Mesenchymal stem cell (in vitro differentiated cells and primary cell): Measurements from ENCODE around the gene AKR1C4.
A peak's percentile ranks its signal among the peaks of the same experiment; 100 is the strongest.
"Not testable (repeated sequence)": the region's sequence is repeated elsewhere in the genome, so short reads cannot be mapped to it uniquely, and the experiment has no call there.

Source experiments
- DNase-seq: peaks from one replicate; pipeline ENCODE4 v3.0.0-alpha.2; 2013
- H2AFZ ChIP-seq: one replicate; pipeline ENCODE4 v1.6.1; 2013; ENCODE audit warnings: low read depth, mild to moderate bottlenecking, control low read depth, inconsistent platforms, low read length, moderate library complexity
- H2AK5ac ChIP-seq: 2 replicates; pipeline ENCODE4 v1.6.1; 2013; ENCODE audit warnings: low read length, moderate library complexity, mild to moderate bottlenecking, inconsistent platforms; ENCODE audit not compliant: severe bottlenecking
- H2BK120ac ChIP-seq: one replicate; pipeline ENCODE4 v1.6.1; 2013; ENCODE audit warnings: low read depth, mild to moderate bottlenecking, inconsistent platforms, low read length, moderate library complexity
- H2BK12ac ChIP-seq, 2 experiments: one replicate each; pipeline ENCODE4 v1.6.1; 2013; ENCODE audit warnings: inconsistent platforms in 2 of 2, low read length in 2 of 2, mild to moderate bottlenecking in 2 of 2, moderate library complexity in 2 of 2, control low read depth in 1 of 2
- H2BK15ac ChIP-seq: one replicate; pipeline ENCODE4 v1.6.1; 2013; ENCODE audit warnings: mild to moderate bottlenecking, low read depth, inconsistent platforms; ENCODE audit not compliant: poor library complexity, severe bottlenecking
- H2BK5ac ChIP-seq: 2 replicates; pipeline ENCODE4 v1.6.1; 2013; ENCODE audit warnings: low read depth, mild to moderate bottlenecking, low read length, control low read depth, inconsistent platforms; ENCODE audit not compliant: poor library complexity, severe bottlenecking
- H3K14ac ChIP-seq, 2 experiments: one replicate each; pipeline ENCODE4 v1.6.1; 2013; ENCODE audit warnings: inconsistent platforms in 2 of 2, low read length in 2 of 2, control low read depth in 1 of 2, mild to moderate bottlenecking in 1 of 2, moderate library complexity in 1 of 2
- H3K18ac ChIP-seq, 2 experiments: one replicate each; pipeline ENCODE4 v1.6.1; 2013; ENCODE audit warnings: inconsistent platforms in 2 of 2, low read length in 2 of 2, control low read depth in 1 of 2, low read depth in 1 of 2, mild to moderate bottlenecking in 1 of 2
- H3K23ac ChIP-seq, 2 experiments: one replicate each; pipeline ENCODE4 v1.6.1; 2013; ENCODE audit warnings: inconsistent platforms in 2 of 2, low read length in 2 of 2, mild to moderate bottlenecking in 2 of 2, moderate library complexity in 2 of 2, control low read depth in 1 of 2
- H3K27ac ChIP-seq: 2 replicates; pipeline ENCODE4 v1.5.1; 2013; ENCODE audit warnings: mild to moderate bottlenecking, moderate library complexity, low read length, control low read depth, inconsistent platforms; ENCODE audit not compliant: poor library complexity, severe bottlenecking
- H3K27me3 ChIP-seq, 2 experiments: 2 replicates each; pipeline versions ENCODE4 v1.6.1 to v1.7.0; 2013; ENCODE audit warnings: low read length in 2 of 2, mild to moderate bottlenecking in 2 of 2, moderate library complexity in 2 of 2, control low read depth in 1 of 2, inconsistent platforms in 1 of 2; ENCODE audit not compliant: control insufficient read depth in 1 of 2, insufficient read depth in 1 of 2
- H3K36me3 ChIP-seq, 2 experiments: 2 replicates each; pipeline versions ENCODE4 v1.6.1 to v1.7.0; 2013; ENCODE audit warnings: low read length in 2 of 2, control low read depth in 1 of 2, inconsistent platforms in 1 of 2, low read depth in 1 of 2, mild to moderate bottlenecking in 1 of 2; ENCODE audit not compliant: insufficient read depth in 2 of 2, control insufficient read depth in 1 of 2
- H3K4ac ChIP-seq, 2 experiments: one replicate each; pipeline ENCODE4 v1.6.1; 2013; ENCODE audit warnings: inconsistent platforms in 2 of 2, low read length in 2 of 2, mild to moderate bottlenecking in 2 of 2, moderate library complexity in 2 of 2, control low read depth in 1 of 2, low read depth in 1 of 2
- H3K4me1 ChIP-seq: 2 replicates; pipeline ENCODE4 v1.6.1; 2013; ENCODE audit warnings: low read depth, low read length, control low read depth; ENCODE audit not compliant: control insufficient read depth, insufficient read depth
- H3K4me2 ChIP-seq: 2 replicates; pipeline ENCODE4 v1.6.1; 2013; ENCODE audit warnings: low read length, mild to moderate bottlenecking, inconsistent platforms; ENCODE audit not compliant: poor library complexity, severe bottlenecking
- H3K4me3 ChIP-seq, 2 experiments: 2 replicates each; pipeline versions ENCODE4 v1.5.1 to v1.7.0; 2013; ENCODE audit warnings: low read length in 2 of 2, mild to moderate bottlenecking in 2 of 2, control low read depth in 1 of 2, low read depth in 1 of 2; ENCODE audit not compliant: insufficient read depth in 1 of 2
- H3K79me1 ChIP-seq: replicated peaks from 2 replicates; pipeline ENCODE4 v1.6.1; 2013; ENCODE audit warnings: mild to moderate bottlenecking, control low read depth, low read length, inconsistent platforms; ENCODE audit not compliant: poor library complexity, severe bottlenecking
- H3K9ac ChIP-seq: 2 replicates; pipeline ENCODE4 v1.7.0; 2013; ENCODE audit warnings: mild to moderate bottlenecking, low read length, moderate library complexity
- H3K9me3 ChIP-seq: 2 replicates; pipeline ENCODE4 v1.7.0; 2013; ENCODE audit warnings: mild to moderate bottlenecking, low read length; ENCODE audit not compliant: control insufficient read depth
- H4K8ac ChIP-seq: one replicate; pipeline ENCODE4 v1.6.1; 2013; ENCODE audit warnings: inconsistent platforms, mild to moderate bottlenecking, low read length, moderate library complexity
- H4K91ac ChIP-seq: one replicate; pipeline ENCODE4 v1.6.1; 2013; ENCODE audit warnings: mild to moderate bottlenecking, low read length, inconsistent platforms
- WGBS: methylation state at CpG from one replicate; pipeline ENCODE4 v1.1.7; 2013; ENCODE audit warnings: mixed read lengths; 5-methylcytosine and 5-hydroxymethylcytosine counted together

The AKR1C4 gene

GRCh38 chr10:5222942-5223341 lies 26.3 kb downstream of the AKR1C4 start:
- WGBS = 82% methylated on average over 7 of the region's 7 CpGs
- not testable (repeated sequence) for H3K4me1 ChIP-seq, H2BK15ac ChIP-seq, H3K27ac ChIP-seq, H3K23ac ChIP-seq, H3K27me3 ChIP-seq, H3K14ac ChIP-seq, H3K9ac ChIP-seq, H2AK5ac ChIP-seq, H2BK120ac ChIP-seq, H3K79me1 ChIP-seq, H3K9me3 ChIP-seq, H3K36me3 ChIP-seq, DNase-seq, H3K4me3 ChIP-seq, H2BK12ac ChIP-seq, H3K18ac ChIP-seq, H4K91ac ChIP-seq, H2AFZ ChIP-seq, H4K8ac ChIP-seq, H2BK5ac ChIP-seq, H3K4me2 ChIP-seq, H3K4ac ChIP-seq

GRCh38 chr10:5229019-5229418 lies 32.4 kb downstream of the AKR1C4 start:
- no peak overlapping the region for H2BK5ac ChIP-seq

GRCh38 chr10:5233324-5233723 lies 36.7 kb downstream of the AKR1C4 start:
- WGBS = 52% methylated on average over 2 of the region's 2 CpGs
- Histone ChIP-seq H3K36me3 (no peaks in the 10 kb centered on the region), H3K27ac (no peak overlapping the region), H3K79me1 (no peaks in the 10 kb centered on the region), H2AK5ac (no peak overlapping the region), H3K4me3 (no peak overlapping the region), H2BK5ac (no peak overlapping the region), H3K9ac (no peak overlapping the region), H3K23ac (no peak overlapping the region), H3K4me1 (no peaks in the 10 kb centered on the region), H3K4ac (no peak overlapping the region), H2AFZ (no peak overlapping the region), H3K9me3 (no peaks in the 10 kb centered on the region), H4K8ac (no peak overlapping the region), H3K14ac (no peak overlapping the region), H3K4me2 (no peak overlapping the region), H3K27me3 (no peaks in the 10 kb centered on the region), H2BK12ac (no peak overlapping the region), H2BK120ac (no peak overlapping the region), H3K18ac (no peak overlapping the region), H4K91ac (no peak overlapping the region), H2BK15ac (no peak overlapping the region)
- DNase-seq = no peak

More at GRCh38 chr10:5229019-5229418, 32.4 kb downstream of the AKR1C4 start:
- Histone ChIP-seq H4K8ac (no peak overlapping the region), H3K18ac (no peak overlapping the region), H3K4me3 (no peak overlapping the region), H2BK15ac (no peak overlapping the region), H3K9ac (no peak overlapping the region), H3K79me1 (no peaks in the 10 kb centered on the region), H2AK5ac (no peak overlapping the region), H3K27me3 (no peaks in the 10 kb centered on the region), H3K23ac (no peak overlapping the region), H3K4ac (no peak overlapping the region), H2BK120ac (no peak overlapping the region), H3K27ac (no peak overlapping the region), H3K36me3 (no peaks in the 10 kb centered on the region), H3K9me3 (no peaks in the 10 kb centered on the region), H2AFZ (no peak overlapping the region), H4K91ac (no peak overlapping the region), H2BK12ac (no peak overlapping the region), H3K4me2 (no peak overlapping the region), H3K14ac (no peak overlapping the region), H3K4me1 (no peaks in the 10 kb centered on the region)
- 87% methylated on average over 7 of the region's 8 CpGs for WGBS
- no peak for DNase-seq

GRCh38 chr10:5234106-5234860 lies 37.6 kb downstream of the AKR1C4 start:
- DNase-seq = peak; percentile 61
- Histone ChIP-seq H3K4me3 (peak overlapping the region in 1 of 2 experiments; percentile 57), H4K91ac (no peak overlapping the region), H3K18ac (peak overlapping the region in 1 of 2 experiments; percentile 22), H3K9me3 (no peaks in the 10 kb centered on the region), H3K4ac (no peak overlapping the region), H3K79me1 (no peaks in the 10 kb centered on the region), H3K27me3 (no peaks in the 10 kb centered on the region), H2BK12ac (no peak overlapping the region), H3K36me3 (no peaks in the 10 kb centered on the region), H2BK15ac (no peak overlapping the region), H3K4me1 (no peaks in the 10 kb centered on the region), H2BK120ac (no peak overlapping the region), H2AK5ac (no peak overlapping the region), H2AFZ (no peak overlapping the region), H3K4me2 (no peak overlapping the region), H3K9ac (no peak overlapping the region), H3K23ac (no peak overlapping the region), H3K14ac (no peak overlapping the region), H3K27ac (no peak overlapping the region), H4K8ac (no peak overlapping the region), H2BK5ac (no peak overlapping the region)
- 64% methylated on average over 6 of the region's 6 CpGs for WGBS
